NCI-H524 (cell line): ENCODE results near the gene KIFBP.

Experiments used
- DNase-seq, 2 experiments: peaks; one replicate each; lab custom pipeline; 2025; lab: John Stamatoyannopoulos, UW

KIFBP gene

DNA sequence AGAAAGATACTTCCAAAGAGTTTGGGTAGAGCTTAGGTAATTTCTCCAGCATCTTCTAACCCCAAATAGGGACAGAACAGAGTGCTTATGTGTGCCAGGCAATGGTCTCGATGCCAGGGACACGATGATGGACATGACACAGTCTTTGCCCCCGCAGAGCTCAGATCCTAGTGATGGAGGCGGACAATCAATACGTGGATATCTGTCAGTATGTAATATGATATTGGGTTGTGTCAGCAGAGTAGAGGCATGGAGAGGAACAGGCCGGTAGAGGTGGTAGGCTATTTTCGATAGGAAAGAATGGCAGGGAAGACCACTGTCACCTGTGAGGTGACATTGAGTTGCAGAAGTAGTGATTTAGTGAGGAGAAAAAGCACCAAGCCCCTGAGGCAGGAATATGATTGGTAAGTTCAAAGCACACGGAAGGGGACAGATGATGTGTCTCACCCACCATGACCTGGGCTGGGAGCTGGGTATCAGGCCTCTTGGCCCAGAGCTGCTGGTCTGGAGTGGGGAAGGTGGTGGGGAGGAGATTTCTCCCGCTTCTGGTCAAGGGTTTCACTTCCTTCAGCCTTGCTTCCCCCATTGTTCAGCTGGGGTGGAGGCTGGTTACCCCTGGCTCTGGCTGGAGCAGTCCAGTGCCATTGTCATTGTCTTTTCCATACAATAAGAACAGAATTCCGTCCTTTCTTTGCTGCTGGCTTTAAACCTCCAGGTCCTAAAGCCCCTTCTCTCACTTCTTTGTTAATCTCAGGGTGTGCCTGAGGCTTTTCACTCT, 63.3 kb downstream of the KIFBP start:
- DNase-seq: no peak

DNA sequence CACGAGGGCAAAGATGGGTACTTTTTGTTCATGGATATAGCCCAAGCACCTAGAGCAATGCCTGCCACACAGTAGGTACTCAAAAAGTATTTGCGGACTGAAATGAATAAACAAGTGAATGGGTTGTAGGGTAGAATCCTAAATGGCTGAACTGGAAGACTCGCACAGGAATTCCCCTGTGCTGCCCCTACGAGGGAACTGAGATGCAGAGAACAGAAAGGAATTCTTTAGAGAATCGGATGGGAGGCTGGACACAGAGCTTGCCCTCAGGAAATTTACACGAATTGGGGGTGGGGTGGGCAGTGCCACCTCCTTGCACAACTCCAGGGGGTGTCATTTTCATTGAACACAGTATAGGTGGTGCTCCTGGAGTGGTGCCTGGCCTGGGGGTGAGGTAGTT, 64.1 kb downstream of the KIFBP start:
- DNase-seq: no peak

- no peak for DNase-seq
Measured at GRCh38 chr10:69055241-69055640, 66.6 kb downstream of the KIFBP start.

DNA sequence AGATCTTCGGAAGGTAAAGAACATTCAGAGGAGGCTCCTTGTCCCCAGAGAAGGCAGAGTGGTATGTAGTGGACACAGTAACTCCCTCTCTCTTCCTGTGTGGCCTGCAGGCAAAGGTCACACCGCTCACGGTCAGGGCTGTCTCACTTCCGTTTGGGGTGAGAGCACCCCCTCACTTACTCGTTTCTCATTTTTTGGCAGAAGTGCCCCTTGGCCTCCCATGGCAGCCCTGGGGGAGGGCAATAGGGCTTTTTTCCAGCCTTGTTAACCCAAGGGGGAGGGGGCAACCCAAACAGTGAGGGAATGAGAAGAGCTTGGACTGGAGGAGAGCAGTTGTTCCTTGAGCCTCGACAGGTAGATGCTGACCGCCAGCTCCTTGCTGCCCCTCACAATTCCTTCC, 67.5 kb downstream of the KIFBP start:
- no peak for DNase-seq

GRCh38 chr10:69056536-69057260, 68.1 kb downstream of the KIFBP start:
- no peak for DNase-seq

DNA sequence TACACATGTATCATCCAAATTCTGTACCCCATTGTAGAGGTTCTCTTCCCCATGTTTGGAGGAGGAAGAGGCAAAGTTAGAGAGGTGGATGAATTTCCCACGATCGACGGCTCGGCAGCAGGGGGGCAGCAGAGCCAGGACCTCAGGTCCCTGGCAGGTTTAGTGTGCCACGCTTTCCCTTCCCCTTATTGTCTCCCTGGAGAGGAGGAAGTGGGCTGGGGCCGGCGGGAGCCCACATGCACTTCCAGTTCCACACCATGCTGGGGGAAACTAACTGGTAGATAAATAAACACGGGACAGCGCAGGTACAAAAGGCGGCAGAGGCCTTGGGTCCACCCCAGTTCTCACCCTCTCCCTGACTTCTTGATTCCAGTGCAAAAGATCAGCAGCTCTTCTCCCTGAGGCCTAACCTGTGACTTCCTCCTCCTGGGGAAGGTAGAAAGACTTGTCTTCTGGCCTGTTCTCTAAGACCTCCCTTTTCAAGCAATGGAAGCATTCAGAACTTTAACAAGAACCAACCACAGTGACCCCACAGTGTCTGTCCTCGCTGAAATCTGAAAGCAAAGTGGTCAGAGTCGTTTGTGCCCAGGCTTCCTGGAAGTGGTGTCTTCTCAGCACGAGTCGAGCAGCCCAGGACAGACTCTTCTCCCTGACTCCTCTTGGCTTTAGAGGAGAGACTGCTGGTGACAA, 68.8 kb downstream of the KIFBP start:
- no peak for DNase-seq

- DNase-seq: no peak
Measured at GRCh38 chr10:69057951-69058297, 69.3 kb downstream of the KIFBP start.

- DNase-seq: no peak
Measured at GRCh38 chr10:69060127-69060798, 71.7 kb downstream of the KIFBP start.

DNA sequence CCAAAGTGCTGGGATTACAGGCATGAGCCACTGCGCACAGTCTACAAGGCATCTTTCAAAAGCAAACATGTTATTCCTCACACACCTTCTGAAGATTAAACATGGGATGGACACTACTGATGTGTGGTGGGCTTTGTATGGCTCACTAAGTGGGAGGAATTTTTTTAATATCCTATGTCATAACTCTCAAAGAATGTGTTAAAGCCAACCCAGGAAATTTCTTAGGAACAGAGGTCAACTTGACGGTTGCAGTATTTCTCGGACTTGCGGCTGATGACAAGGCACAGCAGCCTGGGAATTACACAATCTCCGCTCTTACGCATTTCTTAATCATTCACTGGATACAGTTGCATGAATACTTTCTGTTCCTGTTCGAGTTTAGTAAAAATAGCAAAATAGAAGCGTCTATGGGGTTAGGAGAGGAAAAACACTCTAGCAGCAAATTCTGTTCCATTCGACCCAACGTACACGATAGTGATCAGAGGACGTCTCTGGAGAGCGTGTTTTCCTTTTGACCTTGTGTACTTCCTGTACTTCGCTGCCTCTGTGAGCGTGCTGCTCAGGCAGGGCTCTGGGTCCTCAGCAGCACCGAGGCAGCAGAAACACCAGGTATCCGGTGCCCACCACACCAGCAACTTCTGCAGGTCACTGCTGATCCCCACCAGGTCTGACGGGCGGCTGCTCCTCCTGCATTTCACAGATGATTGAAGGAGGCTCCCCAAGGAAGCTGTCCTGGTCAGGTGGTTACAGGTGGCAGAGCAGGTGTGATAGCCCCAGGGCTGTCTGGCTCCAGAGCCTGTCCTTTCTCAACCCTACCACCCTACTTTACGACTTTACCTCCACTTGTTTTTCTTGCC, 72.9 kb downstream of the KIFBP start:
- DNase-seq: no peak

DNA sequence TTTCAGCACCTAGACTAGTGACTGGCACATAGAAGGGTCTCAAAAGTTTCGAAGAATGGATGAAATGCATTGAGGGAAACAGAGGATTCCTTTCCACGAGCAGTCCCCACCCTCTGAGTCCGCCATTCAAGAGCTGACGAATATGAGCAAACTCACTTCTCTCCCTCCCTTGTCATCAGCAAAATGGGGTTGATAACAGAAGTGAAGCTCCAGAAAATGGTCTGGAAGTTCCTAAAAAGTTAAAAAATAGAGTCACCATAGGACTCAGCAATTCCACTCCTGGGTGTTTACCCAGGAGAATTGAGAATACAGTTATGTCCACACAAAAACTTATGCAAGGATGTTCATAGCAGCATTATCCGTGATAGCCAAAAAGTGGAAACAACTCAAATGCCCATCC, 74.3 kb downstream of the KIFBP start:
- DNase-seq: no peak

DNA sequence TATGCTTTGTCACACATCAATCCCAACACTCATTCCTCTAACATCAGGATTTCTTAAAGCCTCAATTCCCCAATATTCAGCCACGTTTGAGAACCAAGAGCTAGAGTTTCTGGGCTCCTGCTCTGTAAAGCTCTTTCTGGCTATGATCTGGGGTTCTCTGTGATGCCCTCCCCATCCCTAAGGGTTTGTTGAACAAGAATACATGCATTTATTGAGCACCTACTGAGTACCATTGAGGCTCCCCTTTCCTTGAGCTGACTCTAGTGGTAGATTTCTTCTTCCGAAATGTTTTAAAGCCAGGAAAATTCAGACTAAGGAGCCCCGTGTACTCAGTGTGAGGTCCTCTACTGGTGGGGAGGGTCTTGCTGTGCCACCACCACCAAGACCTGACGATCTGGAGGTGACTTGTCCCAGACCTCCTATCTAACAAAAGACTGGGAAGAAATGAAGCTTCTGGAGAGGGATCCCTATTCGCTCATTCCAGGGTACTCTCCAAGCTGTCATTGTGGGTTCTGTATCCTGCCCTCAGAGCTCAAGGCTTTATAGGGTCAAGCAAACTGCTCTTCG, 76.2 kb downstream of the KIFBP start:
- DNase-seq: no peak

GRCh38 chr10:69065406-69066361, 77.1 kb downstream of the KIFBP start:
- DNase-seq: no peak
